Activated T-cell treated with anti-CD3 and anti-CD28 coated beads, Interleukin-2, amount 50 U/mL, for 4 hours (primary cell): ENCODE measurements around the gene ALPG. TPM values are rescaled to one million over a fixed set of nuclear protein-coding genes. Genes with fewer than 3 reads are reported as not detected.
"Not testable (repeated sequence)": the region's sequence is repeated elsewhere in the genome, so short reads cannot be mapped to it uniquely, and the experiment has no call there.

Source experiments
- ATAC-seq, 2 donors: fragments of 200-7000 bp; cut with Tn5 transposase; one replicate each; pipeline ENCODE4 v1.10.0; 2021
- DNase-seq: peaks from one replicate; pipeline ENCODE4 v3.0.0-alpha.2; 2020
- H3K27me3 Mint-ChIP-seq: one replicate; pipeline ENCODE4 v1.8.0; 2021; ENCODE audit warnings: low read depth, mixed read lengths
- H3K36me3 Mint-ChIP-seq: one replicate; pipeline ENCODE4 v1.8.0; 2022; ENCODE audit warnings: mixed read lengths; ENCODE audit not compliant: insufficient read depth
- H3K4me1 Mint-ChIP-seq: one replicate; pipeline ENCODE4 v1.8.0; 2021; ENCODE audit warnings: low read depth, mixed read lengths
- H3K4me3 Mint-ChIP-seq: one replicate; pipeline ENCODE4 v1.8.0; 2021; ENCODE audit warnings: mild to moderate bottlenecking, moderate library complexity, mixed read lengths
- H3K9me3 Mint-ChIP-seq: one replicate; pipeline ENCODE4 v1.8.0; 2021; ENCODE audit warnings: mixed read lengths
- total RNA-seq, 3 donors: library from RNA; stranded (reverse); gene quantifications; one replicate each; pipeline ENCODE4 v1.2.1, GENCODE V29; 2021

The ALPG gene
- total RNA-seq, 3 donors from 2014 or later, result not detected

GRCh38 chr2:232384466-232384865, 22.2 kb upstream of the ALPG start:
- H3K9me3 Mint-ChIP-seq, result no peaks in the 10 kb centered on the region
- peaks cover 55% of the 10 kb centered on the region for H3K27me3 Mint-ChIP-seq
- H3K36me3 Mint-ChIP-seq, result no peaks in the 10 kb centered on the region
- no peak overlapping the region for H3K4me3 Mint-ChIP-seq
- ATAC-seq, result no peak
- DNase-seq, result no peak
- H3K4me1 Mint-ChIP-seq, result peaks cover 3% of the 10 kb centered on the region

GRCh38 chr2:232385058-232385457, 21.6 kb upstream of the ALPG start:
- DNase-seq, H3K9me3 Mint-ChIP-seq, H3K4me1 Mint-ChIP-seq, H3K36me3 Mint-ChIP-seq, ATAC-seq, H3K4me3 Mint-ChIP-seq: not testable (repeated sequence)
- peaks cover 58% of the 10 kb centered on the region for H3K27me3 Mint-ChIP-seq

- Mint-ChIP-seq H3K4me1 (peaks cover 3% of the 10 kb centered on the region), H3K9me3 (no peaks in the 10 kb centered on the region), H3K4me3 (no peak overlapping the region), H3K27me3 (peaks cover 61% of the 10 kb centered on the region), H3K36me3 (no peaks in the 10 kb centered on the region)
- DNase-seq (no peak), ATAC-seq (no peak)
Measured at GRCh38 chr2:232385660-232386489, 20.8 kb upstream of the ALPG start.

GRCh38 chr2:232386490-232386739, 20.2 kb upstream of the ALPG start:
- Mint-ChIP-seq H3K9me3 (no peaks in the 10 kb centered on the region), H3K4me3 (no peak overlapping the region), H3K27me3 (peaks cover 63% of the 10 kb centered on the region), H3K4me1 (peaks cover 3% of the 10 kb centered on the region), H3K36me3 (no peaks in the 10 kb centered on the region)
- ATAC-seq (no peak), DNase-seq (no peak)

GRCh38 chr2:232386740-232387450, 19.7 kb upstream of the ALPG start:
- no peaks in the 10 kb centered on the region for H3K9me3 Mint-ChIP-seq
- peaks cover 3% of the 10 kb centered on the region for H3K4me1 Mint-ChIP-seq
- ATAC-seq (no peak), DNase-seq (no peak)
- H3K27me3 Mint-ChIP-seq, result peaks cover 60% of the 10 kb centered on the region
- no peak overlapping the region for H3K4me3 Mint-ChIP-seq
- no peaks in the 10 kb centered on the region for H3K36me3 Mint-ChIP-seq

GRCh38 chr2:232387451-232388171, 19.0 kb upstream of the ALPG start:
- ATAC-seq, result no peak

GRCh38 chr2:232388324-232388891, 18.2 kb upstream of the ALPG start:
- Mint-ChIP-seq H3K4me1 (peaks cover 3% of the 10 kb centered on the region), H3K36me3 (no peaks in the 10 kb centered on the region), H3K9me3 (no peaks in the 10 kb centered on the region), H3K27me3 (peaks cover 51% of the 10 kb centered on the region), H3K4me3 (no peak overlapping the region)
- ATAC-seq (no peak), DNase-seq (no peak)

More at GRCh38 chr2:232387451-232388171, 19.0 kb upstream of the ALPG start:
- Mint-ChIP-seq H3K36me3 (no peaks in the 10 kb centered on the region), H3K4me3 (no peak overlapping the region), H3K27me3 (peaks cover 57% of the 10 kb centered on the region), H3K9me3 (no peaks in the 10 kb centered on the region), H3K4me1 (peaks cover 3% of the 10 kb centered on the region)
- DNase-seq, result no peak

- no peak overlapping the region for H3K4me3 Mint-ChIP-seq
- no peaks in the 10 kb centered on the region for H3K36me3 Mint-ChIP-seq
- ATAC-seq (no peak), DNase-seq (no peak)
- H3K9me3 Mint-ChIP-seq, result no peaks in the 10 kb centered on the region
- peaks cover 49% of the 10 kb centered on the region for H3K27me3 Mint-ChIP-seq
- peaks cover 3% of the 10 kb centered on the region for H3K4me1 Mint-ChIP-seq
Measured at GRCh38 chr2:232389327-232389726, 17.3 kb upstream of the ALPG start.

GRCh38 chr2:232390661-232391060, 16.0 kb upstream of the ALPG start:
- no peak for DNase-seq
- no peaks in the 10 kb centered on the region for H3K9me3 Mint-ChIP-seq
- H3K36me3 Mint-ChIP-seq, result no peaks in the 10 kb centered on the region
- peaks cover 3% of the 10 kb centered on the region for H3K4me1 Mint-ChIP-seq
- no peak for ATAC-seq
- H3K4me3 Mint-ChIP-seq, result no peak overlapping the region
- H3K27me3 Mint-ChIP-seq, result peaks cover 44% of the 10 kb centered on the region

- ATAC-seq (no peak), DNase-seq (no peak)
- Mint-ChIP-seq H3K27me3 (peaks cover 35% of the 10 kb centered on the region), H3K36me3 (no peaks in the 10 kb centered on the region), H3K4me1 (no peaks in the 10 kb centered on the region), H3K4me3 (no peak overlapping the region), H3K9me3 (no peaks in the 10 kb centered on the region)
Measured at GRCh38 chr2:232393556-232393955, 13.1 kb upstream of the ALPG start.

- DNase-seq, H3K36me3 Mint-ChIP-seq, H3K4me1 Mint-ChIP-seq, ATAC-seq, H3K4me3 Mint-ChIP-seq, H3K9me3 Mint-ChIP-seq: not testable (repeated sequence)
- peaks cover 30% of the 10 kb centered on the region for H3K27me3 Mint-ChIP-seq
Measured at GRCh38 chr2:232394431-232394830, 12.2 kb upstream of the ALPG start.

GRCh38 chr2:232395586-232395985, 11.1 kb upstream of the ALPG start:
- H3K9me3 Mint-ChIP-seq, result no peaks in the 10 kb centered on the region
- H3K27me3 Mint-ChIP-seq, result peaks cover 28% of the 10 kb centered on the region
- H3K4me1 Mint-ChIP-seq, result no peaks in the 10 kb centered on the region
- DNase-seq, result no peak
- no peaks in the 10 kb centered on the region for H3K36me3 Mint-ChIP-seq
- no peak for ATAC-seq
- no peak overlapping the region for H3K4me3 Mint-ChIP-seq

GRCh38 chr2:232396683-232397082, 10.0 kb upstream of the ALPG start:
- Mint-ChIP-seq H3K36me3 (no peaks in the 10 kb centered on the region), H3K4me1 (no peaks in the 10 kb centered on the region), H3K27me3 (peaks cover 24% of the 10 kb centered on the region), H3K4me3 (no peak overlapping the region), H3K9me3 (no peaks in the 10 kb centered on the region)
- DNase-seq (no peak), ATAC-seq (no peak)

- no peak for DNase-seq
- no peaks in the 10 kb centered on the region for H3K9me3 Mint-ChIP-seq
- no peaks in the 10 kb centered on the region for H3K36me3 Mint-ChIP-seq
- H3K4me3 Mint-ChIP-seq, result no peak overlapping the region
- H3K4me1 Mint-ChIP-seq, result no peaks in the 10 kb centered on the region
- no peak for ATAC-seq
- peaks cover 21% of the 10 kb centered on the region for H3K27me3 Mint-ChIP-seq
Measured at GRCh38 chr2:232398293-232399034, 8.2 kb upstream of the ALPG start.
